Measurements from ENCODE around the gene UHRF1. TPM values are rescaled to one million over a fixed set of nuclear protein-coding genes. Genes with fewer than 3 reads are reported as not detected.

Gene UHRF1
- total and polyA plus RNA-seq, 2 of the 13 experiments (the other 11 are each of a cell fraction or from before 2014, with no cell fraction given): 6.8 to 78.4 TPM

GRCh38 chr19:4910594-4911281, 1.4 kb downstream of the UHRF1 start (continued):
- TF ChIP-seq ARID5B (CRISPR knock-in tag; IDR thresholded peaks at IDR 0.05) (no peak), ASH2L (IDR thresholded peaks at IDR 0.05; ENCODE audit: insufficient read length, low read depth, low read length) (no peak), TAF1 (CRISPR knock-in tag; IDR thresholded peaks at IDR 0.05) (peak; percentile 26; the same call in 1 of the 2 replicates), ZKSCAN1 (IDR thresholded peaks at IDR 0.05; ENCODE audit: low read length) (no peak), ARHGAP35 (CRISPR knock-in tag; IDR thresholded peaks at IDR 0.05; ENCODE audit: borderline replicate concordance) (no peak), SNAI1 (CRISPR knock-in tag; IDR thresholded peaks at IDR 0.05; ENCODE audit: borderline replicate concordance) (no peak), MTERF4 (CRISPR knock-in tag; IDR thresholded peaks at IDR 0.05) (no peak), AHR (CRISPR knock-in tag; IDR thresholded peaks at IDR 0.05) (no peak), YEATS4 (CRISPR knock-in tag; IDR thresholded peaks at IDR 0.05; ENCODE audit: borderline replicate concordance) (no peak), KMT2B (CRISPR knock-in tag; IDR thresholded peaks at IDR 0.05) (no peak), DZIP1 (CRISPR knock-in tag; IDR thresholded peaks at IDR 0.05) (no peak), NCOR1 (IDR thresholded peaks at IDR 0.05; ENCODE audit: borderline replicate concordance, low read length) (no peak), ATM (IDR thresholded peaks at IDR 0.05; ENCODE audit: borderline replicate concordance) (no peak), HBP1 (CRISPR knock-in tag; IDR thresholded peaks at IDR 0.05; ENCODE audit: low read depth) (no peak)
- TF ChIP-seq, protein P1, sequence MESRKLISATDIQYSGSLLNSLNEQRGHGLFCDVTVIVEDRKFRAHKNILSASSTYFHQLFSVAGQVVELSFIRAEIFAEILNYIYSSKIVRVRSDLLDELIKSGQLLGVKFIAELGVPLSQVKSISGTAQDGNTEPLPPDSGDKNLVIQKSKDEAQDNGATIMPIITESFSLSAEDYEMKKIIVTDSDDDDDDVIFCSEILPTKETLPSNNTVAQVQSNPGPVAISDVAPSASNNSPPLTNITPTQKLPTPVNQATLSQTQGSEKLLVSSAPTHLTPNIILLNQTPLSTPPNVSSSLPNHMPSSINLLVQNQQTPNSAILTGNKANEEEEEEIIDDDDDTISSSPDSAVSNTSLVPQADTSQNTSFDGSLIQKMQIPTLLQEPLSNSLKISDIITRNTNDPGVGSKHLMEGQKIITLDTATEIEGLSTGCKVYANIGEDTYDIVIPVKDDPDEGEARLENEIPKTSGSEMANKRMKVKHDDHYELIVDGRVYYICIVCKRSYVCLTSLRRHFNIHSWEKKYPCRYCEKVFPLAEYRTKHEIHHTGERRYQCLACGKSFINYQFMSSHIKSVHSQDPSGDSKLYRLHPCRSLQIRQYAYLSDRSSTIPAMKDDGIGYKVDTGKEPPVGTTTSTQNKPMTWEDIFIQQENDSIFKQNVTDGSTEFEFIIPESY (CRISPR knock-in tag; IDR thresholded peaks at IDR 0.05): peak; percentile 79
- TF ChIP-seq, protein P2, sequence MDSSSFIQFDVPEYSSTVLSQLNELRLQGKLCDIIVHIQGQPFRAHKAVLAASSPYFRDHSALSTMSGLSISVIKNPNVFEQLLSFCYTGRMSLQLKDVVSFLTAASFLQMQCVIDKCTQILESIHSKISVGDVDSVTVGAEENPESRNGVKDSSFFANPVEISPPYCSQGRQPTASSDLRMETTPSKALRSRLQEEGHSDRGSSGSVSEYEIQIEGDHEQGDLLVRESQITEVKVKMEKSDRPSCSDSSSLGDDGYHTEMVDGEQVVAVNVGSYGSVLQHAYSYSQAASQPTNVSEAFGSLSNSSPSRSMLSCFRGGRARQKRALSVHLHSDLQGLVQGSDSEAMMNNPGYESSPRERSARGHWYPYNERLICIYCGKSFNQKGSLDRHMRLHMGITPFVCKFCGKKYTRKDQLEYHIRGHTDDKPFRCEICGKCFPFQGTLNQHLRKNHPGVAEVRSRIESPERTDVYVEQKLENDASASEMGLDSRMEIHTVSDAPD (CRISPR knock-in tag; IDR thresholded peaks at IDR 0.05): no peak
